Left lobe of liver (tissue), 1 donor: ENCODE results near the gene LRRIQ3. TPM values are rescaled to one million over a fixed set of nuclear protein-coding genes. Genes with fewer than 3 reads are reported as not detected.

ENCODE experiments used
- total RNA-seq: library from RNA; stranded (reverse); gene quantifications from one replicate; pipeline ENCODE4 v1.2.1, GENCODE V29; 2021
- donor health status: DM: no; HTN: yes; CAD: no.

The LRRIQ3 gene
- total RNA-seq, 1 donor from 2014 or later: 0.30 TPM

Other genes with a start within 250 kb of the LRRIQ3 start
- 7.5 TPM for gene FPGT, start 66 bp upstream of the LRRIQ3 start, total RNA-seq
- not detected for gene TNNI3K, start 37.2 kb upstream of the LRRIQ3 start, total RNA-seq